Heart left ventricle (tissue), 13 donors: ENCODE data around the gene OR2H2.

Experiments
- CTCF ChIP-seq, 12 donors: fragments of 200-600 bp; sonication (generic) in 4 of 12; IDR thresholded peaks; one replicate each; pipeline versions ENCODE4 v1.5.0 to v1.8.0; 2018 to 2022; ENCODE audit warnings: antibody characterized with exemption in 12 of 12, mild to moderate bottlenecking in 5 of 12
- POLR2A ChIP-seq, 2 donors: fragments of 450-650 bp; IDR thresholded peaks; one replicate each; pipeline ENCODE4 v1.6.1; 2017; ENCODE audit warnings: antibody characterized with exemption in 2 of 2, mild to moderate bottlenecking in 2 of 2, moderate library complexity in 2 of 2
- donor health status: ischemic (EF 13 %, LVEDD 7.1; RV severe dilation, severe dysfunction).
- donor health status: DM: no; HTN: yes; CAD: no.
- donor health status: DM: no; HTN: no; CAD: no.
- donor health status: ischemic (EF 25% LVEDD 6.9; RV normal size, moderate dysfunction).
- donor health status: ischemic (EF 25% LVEDD 5.7; RV mildly dilated, moderate dysfunction).
- donor health status: ischemic (EF 35%, LVEDD 5.7; RV mildly dilated, moderate dysfunction).
- donor health status: nonischemic (EF 11% LVEDD 7.7; RV severe dilation, severe dysfunction).
- donor health status: DM: yes; HTN: yes; CAD: no.
- donor health status: PGD.
- donor health status: ischemic (EF 29% LVEDD 5.4; RV normal size, mild dysfunction).
- donor health status: nonischemic (EF 23%, LVEDD 6.1; RV moderate dilation, normal function).

GRCh38 chr6:29637247-29637646, 52.3 kb downstream of the OR2H2 start:
- TF ChIP-seq CTCF (IDR thresholded peaks at IDR 0.05) = no peak
- TF ChIP-seq POLR2A (IDR thresholded peaks at IDR 0.05) = no peak
